COLO668 (cell line): ENCODE measurements around the gene APRT.

ENCODE experiments used
- DNase-seq: peaks from one replicate; lab custom pipeline; 2025; ENCODE audit not compliant: unreplicated experiment; lab: John Stamatoyannopoulos, UW

Gene APRT

DNA sequence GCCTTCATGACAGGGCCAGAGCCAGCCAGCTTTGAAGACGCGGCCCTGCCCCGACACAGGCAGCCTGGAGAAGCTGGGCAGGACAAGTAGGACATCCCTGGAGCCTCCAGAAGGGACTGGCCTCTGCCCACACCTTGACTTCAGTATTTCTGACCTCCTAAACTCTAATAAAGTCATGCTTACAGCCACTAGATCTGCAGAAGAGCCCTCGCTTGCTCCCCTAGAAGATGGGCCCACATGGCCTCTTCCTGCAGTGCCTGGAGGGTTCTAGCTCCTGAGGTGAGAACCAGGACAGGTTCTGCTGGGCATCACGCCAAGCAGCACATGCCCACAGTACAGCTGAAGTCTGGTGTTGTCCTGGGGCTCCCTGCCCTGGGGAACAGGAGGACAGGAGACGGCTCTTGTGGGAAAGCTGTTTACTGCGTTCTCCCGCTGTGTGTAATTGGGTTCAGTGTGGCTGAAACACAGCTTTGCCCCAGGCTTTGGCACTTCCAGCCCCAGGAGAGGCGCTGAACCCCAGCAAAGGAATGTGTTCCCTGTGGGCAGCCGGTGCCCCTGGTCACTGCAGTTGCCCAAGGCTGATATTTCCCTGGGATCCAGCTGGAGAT lies 2.6 kb downstream of the APRT start:
- no peak for DNase-seq

- DNase-seq = no peak
These were observed 3.9 kb downstream of the APRT start for GRCh38 chr16:88807626-88808453.

DNA sequence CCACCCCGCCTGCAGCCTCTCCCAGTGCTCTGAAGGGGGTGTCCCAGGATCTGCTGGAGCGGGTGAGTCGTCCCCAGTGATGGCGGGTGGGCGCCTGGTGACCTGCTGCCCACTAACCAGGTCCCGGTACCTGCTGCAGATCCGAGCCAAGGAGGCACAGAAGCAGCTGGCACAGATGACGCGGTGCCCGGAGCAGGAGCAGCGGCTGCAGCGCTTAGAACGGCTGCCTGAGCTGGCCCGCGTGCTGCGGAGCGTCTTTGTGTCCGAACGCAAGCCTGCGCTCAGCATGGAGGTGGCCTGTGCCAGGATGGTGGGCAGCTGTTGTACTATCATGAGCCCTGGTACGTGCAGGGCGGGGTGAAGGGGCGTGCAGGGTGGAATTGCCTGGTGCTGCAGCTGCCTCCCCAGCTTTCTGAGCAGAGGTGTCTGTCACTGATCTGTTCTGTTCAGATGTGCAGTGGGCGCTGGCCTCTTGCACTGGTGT lies 4.5 kb downstream of the APRT start:
- DNase-seq = no peak

- no peak for DNase-seq
These were observed 5.1 kb downstream of the APRT start for GRCh38 chr16:88806491-88807111.

- DNase-seq = no peak
These were observed 5.8 kb downstream of the APRT start for GRCh38 chr16:88805887-88806393.

- peak; percentile 27 for DNase-seq
These were observed 6.4 kb downstream of the APRT start for GRCh38 chr16:88805340-88805715.

- DNase-seq = peak; percentile 88
These were observed 7.0 kb downstream of the APRT start for GRCh38 chr16:88804552-88805339.

DNA sequence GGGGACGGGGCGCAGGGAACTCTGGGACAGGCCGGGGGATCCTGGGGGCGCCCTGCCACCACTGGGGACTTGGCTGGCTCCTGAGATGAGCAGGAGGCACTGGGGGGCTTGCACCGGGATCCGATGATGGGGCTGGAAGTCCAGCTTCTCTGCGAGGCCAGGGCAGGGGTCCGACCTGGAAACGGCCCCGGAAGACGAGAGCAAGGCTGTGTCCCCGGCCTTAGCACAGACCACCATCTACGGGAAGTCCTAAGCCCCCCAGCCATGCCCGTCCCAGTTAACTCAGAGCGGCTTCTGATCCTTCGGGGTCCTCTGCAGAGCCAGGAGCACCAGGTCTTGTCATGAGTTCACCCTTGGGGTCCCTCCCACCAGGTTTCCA lies 7.6 kb downstream of the APRT start:
- no peak for DNase-seq

DNA sequence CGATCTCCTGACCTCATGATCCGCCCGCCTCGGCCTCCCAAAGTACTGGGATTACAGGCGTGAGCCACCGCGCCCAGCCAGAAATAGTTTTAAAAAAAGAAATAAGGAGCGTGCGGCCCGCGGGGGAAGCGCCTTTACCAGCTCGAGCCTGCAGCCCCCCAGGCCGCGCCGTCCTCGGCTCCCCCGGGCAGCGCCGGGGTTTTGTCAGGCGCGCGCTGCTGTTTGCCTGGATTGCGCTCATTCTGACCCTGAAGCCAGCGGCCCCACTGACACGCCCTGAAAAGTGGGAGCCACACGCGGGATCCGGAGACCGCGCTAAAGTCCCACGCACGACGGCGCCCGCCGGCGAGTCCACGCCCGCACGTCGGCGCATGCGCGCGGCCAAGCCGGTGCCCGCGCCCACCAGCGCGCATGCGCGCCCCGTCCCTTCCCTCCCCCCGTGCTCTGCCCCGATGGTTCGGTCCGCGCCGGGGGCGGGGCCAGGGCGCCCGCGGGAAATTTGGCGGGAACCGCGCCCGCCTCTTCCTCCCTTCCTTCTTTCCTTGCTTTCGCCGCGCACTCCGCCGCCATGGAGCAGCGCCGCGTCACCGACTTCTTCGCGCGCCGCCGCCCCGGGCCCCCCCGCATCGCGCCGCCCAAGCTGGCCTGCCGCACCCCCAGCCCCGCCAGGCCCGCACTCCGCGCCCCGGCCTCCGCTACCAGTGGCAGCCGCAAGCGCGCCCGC lies 8.3 kb downstream of the APRT start, which contains the start of gene CDT1:
Gene CDT1 (plus strand): TSS at position 526 of the 724 bp plus-strand sequence. CDS start 43 bp downstream, at position 569.
- DNase-seq = peak; percentile 93

GRCh38 chr16:88800277-88800592 lies 11.5 kb downstream of the APRT start:
- no peak for DNase-seq

- DNase-seq = no peak
These were observed 12.0 kb downstream of the APRT start for GRCh38 chr16:88799569-88800276.

- DNase-seq = no peak
These were observed 12.8 kb downstream of the APRT start for GRCh38 chr16:88798772-88799455.

DNA sequence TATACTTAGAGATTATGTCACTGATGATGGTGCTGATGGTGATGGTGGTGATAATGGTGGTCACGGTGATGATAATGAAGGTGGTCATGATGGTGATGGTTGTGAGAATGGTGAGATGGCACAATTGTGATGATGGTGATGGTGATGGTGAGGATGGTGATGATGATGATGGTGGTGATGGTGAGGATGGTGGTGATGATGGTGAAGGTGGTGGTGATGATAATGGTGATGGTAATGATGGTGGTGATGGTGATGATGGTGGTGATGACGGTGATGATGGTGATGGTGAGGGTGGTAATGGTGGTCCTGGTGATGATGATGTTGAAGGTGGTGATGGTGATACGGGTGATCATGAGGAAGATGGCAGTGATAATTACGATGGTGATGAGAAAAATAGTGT lies 13.7 kb downstream of the APRT start:
- DNase-seq = no peak

- no peak for DNase-seq
These were observed 15.4 kb downstream of the APRT start for GRCh38 chr16:88796278-88796677.

DNA sequence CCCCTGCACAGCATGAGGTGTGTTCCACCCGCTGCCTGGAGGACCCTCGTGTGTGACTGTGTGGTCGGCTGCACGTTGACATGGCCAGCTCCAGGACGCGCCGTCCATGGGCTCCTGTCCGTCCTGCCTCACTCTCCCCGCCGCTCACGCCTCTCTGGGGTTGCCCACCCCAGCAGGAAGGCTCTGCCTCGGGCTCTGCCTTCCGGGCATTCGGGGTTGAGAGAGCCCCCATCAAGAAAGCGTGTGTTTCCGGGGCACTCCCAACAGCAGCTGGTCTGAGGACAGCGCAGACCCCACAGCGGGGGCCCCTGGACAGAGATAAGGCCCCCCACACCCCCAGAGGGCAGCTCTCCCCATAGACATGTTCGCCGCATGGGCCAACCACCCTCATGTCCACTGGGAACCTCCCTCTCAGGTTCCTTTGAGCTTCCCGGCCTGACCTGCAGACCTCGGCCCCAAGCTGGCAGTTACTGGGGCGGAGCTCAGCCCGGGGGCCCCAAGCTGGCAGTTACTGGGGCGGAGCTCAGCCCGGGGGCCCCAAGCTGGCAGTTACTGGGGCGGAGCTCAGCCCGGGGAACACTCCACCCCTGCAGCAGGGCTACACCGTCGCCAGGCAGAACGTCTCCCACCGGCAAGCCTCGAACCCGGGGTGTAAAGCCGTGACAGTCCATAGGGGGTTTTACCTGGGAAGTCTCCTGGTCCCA lies 18.3 kb downstream of the APRT start:
- no peak for DNase-seq

DNA sequence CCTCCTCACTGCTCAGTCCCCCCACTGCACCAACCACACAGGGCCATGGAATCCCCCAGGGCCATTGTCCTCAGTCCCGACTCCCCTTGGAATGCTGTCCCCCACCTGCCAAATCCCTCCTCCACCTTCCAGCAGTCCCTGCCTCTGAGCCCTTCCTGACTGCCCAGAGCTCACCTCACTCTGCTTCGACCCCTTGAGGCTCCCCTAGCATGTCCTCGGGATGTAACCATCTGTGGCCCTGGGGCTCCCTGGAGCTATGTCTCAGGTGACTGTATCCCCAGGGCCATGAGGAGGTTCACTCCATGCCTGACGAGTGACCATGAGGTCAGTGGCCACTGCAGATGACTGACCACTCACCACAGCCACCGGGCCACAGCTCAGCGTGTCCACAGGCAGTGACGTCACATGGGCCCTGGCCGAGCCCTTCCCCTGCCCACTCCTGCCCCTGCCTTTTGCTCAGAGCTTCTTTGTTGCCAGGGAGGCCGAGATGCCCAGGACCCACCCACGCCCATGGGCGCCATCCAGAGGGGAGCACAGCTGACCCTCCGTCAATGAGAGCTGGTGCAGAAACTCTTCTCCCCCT lies 19.0 kb downstream of the APRT start:
- DNase-seq = no peak

- DNase-seq = no peak
These were observed 19.6 kb downstream of the APRT start for GRCh38 chr16:88792078-88792550.
